GM18867 (cell line): Measurements from ENCODE around the gene ERP29.
"Not testable (repeated sequence)": the region's sequence is repeated elsewhere in the genome, so short reads cannot be mapped to it uniquely, and the experiment has no call there.

Experiments
- ATAC-seq: cut with Tn5 transposase; IDR thresholded peaks from one replicate; pipeline ENCODE4 v1.9.1; 2021; ENCODE audit warnings: mild to moderate bottlenecking, moderate library complexity; ENCODE audit not compliant: unreplicated experiment

The ERP29 gene

DNA sequence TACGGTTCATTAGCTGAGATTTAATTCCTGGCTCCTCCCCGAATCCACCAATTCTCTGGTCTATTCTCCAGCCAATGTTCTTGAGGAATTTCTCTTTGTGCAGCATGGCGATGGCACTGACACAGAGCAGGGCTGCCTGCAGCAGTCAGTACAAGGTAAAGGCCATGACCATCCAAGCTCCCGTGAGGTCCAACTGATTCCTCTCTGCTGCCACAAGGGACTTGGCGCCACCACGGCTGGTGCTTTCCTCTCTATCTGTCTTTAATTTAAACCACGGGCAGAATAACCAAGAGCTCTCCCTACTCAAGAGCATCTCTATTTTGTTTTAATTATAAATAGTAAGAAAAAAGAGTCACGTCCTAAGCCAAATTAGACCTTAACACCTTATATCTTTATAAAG lies 12.4 kb upstream of the ERP29 start:
- ATAC-seq = no peak

- no peak for ATAC-seq
These were observed 11.7 kb upstream of the ERP29 start for GRCh38 chr12:112001576-112001975.

DNA sequence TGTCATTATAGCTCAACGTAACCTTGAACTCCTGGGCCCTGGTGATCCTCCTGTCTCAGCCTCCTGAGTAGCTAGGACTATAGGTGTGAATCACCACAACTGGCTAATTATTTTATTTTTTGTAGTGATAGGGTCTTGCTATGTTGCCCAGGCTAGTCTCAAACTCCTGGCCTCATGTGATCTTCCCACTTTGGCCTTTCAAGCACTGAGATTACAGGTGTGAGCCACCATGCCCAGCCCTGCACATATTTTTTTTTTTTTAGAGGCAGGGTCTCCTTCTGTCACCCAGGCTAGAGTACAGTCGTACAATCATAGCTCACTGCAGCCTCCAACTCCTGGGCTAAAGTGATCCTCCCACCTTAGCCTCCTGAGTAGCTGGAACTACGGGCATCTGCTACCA lies 9.2 kb upstream of the ERP29 start:
- ATAC-seq = no peak

DNA sequence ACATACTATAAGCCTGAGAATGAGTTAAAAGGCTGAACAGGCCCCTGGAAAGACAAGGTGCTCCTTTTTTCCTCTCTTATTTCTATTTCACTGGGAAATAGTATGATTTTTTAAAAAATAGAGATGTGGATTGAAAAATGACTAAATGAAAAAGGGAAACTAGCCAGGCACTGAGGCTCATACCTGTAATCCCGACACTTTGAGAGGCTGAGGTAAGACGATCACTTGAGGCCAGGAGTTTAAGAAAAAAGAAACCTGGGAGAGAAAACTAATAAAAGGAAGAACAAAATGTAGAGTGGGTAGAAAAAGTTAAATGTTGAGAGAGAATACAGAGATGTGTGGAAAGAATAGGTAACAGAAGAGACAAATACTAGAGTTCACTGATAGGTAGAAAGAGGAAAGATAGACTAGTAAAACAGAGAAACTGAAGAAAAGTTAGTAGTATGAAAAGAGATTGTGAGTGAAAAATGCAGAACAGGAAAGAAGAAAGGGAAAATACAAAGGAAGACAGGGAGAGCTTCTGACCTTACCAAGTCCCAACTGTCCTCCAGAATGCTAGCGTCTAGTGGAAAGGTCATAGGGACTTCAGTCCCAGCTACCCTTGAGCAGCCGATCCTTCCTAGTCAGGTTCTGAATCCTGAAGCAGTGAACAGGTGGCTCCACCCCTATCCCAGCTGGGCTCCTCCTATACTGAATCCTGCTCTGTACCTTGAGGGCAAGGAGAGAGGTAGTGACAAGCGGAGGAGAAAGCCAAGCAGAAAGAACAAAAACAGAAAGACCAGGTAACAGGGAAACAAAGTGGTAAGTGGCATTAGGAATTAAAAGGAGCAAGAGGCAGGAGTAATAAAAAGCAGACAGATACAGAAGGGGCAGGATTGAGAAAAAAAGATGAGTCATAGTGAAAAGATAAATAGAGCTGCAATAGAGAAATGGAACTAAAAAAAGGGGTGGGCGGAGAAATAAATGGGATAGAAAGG lies 7.5 kb upstream of the ERP29 start:
- ATAC-seq = no peak

DNA sequence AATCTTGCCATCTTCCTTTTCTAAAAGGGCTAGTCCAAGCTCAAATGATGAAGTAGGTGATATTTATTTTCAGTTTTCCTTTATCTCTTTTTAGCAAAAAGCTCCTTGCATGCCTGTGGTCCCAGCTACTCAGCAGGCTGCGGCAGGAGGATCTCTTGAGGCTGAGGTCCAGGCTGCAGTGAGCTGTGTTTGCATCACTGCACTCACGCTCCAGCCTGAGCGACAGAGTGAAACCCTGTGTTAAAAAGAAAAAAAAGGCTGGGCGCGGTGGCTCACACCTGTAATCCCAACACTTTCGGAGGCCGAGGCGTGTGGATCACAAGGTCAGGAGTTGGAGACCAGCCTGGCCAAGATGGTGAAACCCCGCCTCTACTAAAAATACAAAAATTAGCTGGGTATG lies 5.3 kb upstream of the ERP29 start:
- ATAC-seq = no peak

DNA sequence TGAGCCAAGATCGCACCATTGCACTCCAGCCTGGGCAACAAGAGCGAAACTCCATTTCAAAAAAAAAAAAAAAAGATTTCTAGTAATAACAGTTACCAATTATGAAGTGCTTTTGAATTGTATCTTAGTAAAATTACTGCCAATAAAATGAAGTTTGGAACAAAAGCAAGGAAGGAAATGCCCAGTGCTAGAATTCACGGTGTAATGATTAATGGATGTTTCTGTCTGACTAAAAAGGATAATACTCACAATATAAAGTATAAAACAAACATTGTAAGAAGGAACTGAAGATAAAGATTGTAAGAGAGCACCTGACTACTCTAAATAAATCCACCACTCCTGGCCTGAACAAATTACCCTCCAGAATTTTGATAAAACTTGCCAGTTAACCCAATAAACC lies 4.3 kb upstream of the ERP29 start:
- ATAC-seq = no peak

DNA sequence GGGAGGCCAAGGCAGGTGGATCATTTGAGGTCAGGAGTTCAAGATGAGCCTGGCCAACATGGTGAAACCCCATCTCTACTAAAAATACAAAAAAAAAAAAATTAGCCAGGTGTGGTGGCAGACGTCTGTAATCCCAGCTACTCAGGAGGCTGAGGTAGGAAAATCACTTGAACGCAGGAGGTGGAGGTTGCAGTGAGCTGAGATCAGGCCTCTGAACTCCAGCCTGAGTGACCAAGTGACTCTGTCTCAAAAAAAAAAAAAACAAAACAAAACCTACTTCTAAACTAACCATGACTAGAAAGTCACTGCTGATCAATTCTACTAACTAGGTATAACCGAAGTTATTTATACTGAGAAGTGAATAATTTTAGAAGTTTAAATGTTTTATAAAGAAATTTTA lies 3.6 kb upstream of the ERP29 start:
- not testable (repeated sequence) for ATAC-seq

- no peak for ATAC-seq
These were observed 2.5 kb upstream of the ERP29 start for GRCh38 chr12:112010415-112011344.

- ATAC-seq = no peak
These were observed 1.5 kb upstream of the ERP29 start for GRCh38 chr12:112011685-112012084.

DNA sequence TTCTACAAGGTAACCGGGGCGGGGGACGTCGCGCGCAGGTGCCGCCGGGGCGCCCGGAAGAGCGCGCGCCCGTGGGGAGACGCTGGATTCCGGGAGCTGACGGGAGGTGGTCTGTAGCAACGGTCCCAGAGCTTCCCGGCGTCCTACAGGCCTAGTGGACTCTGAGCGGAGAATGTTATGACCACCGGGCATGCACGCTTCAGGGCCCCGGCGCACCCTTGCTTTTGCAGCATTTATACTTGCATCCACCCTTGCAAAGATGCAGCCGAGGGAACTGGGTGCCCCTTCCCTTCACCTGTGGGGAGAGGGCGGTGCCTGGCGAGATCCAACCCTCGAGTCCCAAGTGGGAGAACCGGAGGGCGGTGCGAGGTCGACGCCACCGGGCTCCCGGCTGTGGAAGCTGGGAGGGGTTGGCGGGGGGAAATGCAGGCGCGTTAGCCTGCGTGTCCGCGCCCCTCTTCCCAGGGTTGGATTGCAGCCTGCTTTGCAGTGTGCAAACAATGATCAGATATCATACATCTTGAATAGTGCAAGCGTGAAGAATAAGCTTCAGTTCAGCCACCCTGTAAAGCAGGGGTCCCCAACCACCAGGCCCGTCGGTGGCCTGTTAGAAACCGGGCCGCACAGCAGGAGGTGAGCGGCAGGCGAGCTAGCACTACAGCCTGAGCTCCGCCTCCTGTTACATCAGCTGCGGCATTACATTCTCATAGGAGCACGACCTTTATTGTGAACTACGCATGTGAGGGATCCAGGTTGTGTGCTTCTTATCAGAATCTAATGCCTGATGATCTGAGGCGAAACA lies 576 bp downstream of the ERP29 start:
- peak; percentile 24 for ATAC-seq

DNA sequence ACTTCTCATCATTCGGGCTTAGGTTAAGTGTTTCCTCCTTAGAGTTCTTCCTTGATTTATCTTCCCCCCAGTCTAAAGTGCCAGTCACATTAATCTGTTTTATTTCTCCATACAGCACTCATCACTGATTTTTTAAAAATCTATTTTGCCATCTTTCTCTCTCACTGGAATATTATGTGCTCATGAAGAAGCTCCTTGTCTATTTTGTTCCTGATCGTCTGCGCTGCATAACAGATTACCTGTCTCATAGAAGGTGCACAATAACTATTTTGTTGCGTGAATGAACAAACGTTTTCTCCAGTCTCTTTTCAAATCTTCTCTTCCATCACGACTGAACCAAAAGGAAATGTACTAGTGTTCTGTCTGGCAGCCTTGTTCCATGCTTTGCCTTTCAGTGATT lies 2.7 kb downstream of the ERP29 start:
- ATAC-seq = no peak

- no peak for ATAC-seq
These were observed 3.8 kb downstream of the ERP29 start for GRCh38 chr12:112017041-112017440.

DNA sequence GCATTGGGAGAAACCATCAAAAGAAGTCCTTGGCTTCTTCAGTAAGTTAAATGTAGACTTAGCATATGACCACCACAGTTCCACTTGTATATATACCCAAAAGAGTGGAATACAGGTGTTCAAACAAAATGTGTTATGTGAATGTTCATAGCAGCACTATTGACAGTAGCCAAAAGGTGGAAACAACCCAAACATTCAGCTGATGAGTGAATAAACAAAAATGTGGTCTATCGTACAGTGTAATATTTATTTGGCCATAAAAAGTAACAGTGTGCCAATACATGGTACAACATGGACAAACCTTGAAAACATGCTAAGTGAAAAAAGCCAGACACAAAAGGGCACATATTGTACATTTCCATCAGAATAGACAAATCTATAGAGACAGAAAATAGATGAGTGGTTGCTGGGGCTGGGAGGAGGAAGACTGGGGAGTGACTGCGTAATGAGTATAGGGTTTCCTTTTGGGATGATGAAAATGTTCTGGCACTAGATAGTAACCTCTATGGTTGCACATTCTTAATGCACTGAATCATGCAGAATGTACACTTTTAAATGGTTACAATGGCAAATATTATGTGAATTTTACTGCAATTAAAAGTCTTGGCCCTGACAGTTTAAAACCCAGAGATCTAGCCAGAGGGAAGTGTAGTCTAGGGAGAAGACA lies 5.5 kb downstream of the ERP29 start:
- ATAC-seq = no peak

GRCh38 chr12:112020947-112021457 lies 7.8 kb downstream of the ERP29 start:
- no peak for ATAC-seq

- no peak for ATAC-seq
These were observed 9.2 kb downstream of the ERP29 start for GRCh38 chr12:112022241-112023016.

DNA sequence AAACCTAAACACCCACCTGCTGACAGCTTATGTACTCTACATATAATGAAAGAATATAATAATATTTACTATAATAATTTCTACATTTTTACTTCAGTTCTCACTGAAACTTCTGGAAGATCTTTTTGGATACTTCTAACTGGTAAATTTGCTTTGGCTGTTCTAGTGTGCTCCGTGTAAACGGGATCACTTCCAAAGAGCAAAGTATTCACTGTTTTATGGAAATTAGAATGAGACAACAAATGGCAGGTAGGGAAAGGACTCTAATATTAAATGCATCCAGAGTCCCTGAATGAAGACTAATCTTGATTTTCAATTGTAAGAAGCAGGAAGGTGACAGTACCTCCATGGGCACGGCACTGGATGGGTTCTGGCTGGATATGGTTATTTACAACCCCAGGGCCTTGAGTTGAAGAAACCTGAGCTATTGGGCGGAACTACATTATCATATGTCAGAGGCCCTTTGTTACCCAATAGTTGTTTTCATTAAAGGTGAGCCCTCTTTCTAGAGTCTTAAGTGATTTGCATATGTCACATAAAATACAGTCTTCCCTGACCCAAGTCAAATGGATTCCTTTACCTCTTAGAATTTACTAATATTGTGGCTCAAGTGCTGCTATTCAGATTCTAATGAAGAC lies 10.7 kb downstream of the ERP29 start:
- ATAC-seq = no peak

DNA sequence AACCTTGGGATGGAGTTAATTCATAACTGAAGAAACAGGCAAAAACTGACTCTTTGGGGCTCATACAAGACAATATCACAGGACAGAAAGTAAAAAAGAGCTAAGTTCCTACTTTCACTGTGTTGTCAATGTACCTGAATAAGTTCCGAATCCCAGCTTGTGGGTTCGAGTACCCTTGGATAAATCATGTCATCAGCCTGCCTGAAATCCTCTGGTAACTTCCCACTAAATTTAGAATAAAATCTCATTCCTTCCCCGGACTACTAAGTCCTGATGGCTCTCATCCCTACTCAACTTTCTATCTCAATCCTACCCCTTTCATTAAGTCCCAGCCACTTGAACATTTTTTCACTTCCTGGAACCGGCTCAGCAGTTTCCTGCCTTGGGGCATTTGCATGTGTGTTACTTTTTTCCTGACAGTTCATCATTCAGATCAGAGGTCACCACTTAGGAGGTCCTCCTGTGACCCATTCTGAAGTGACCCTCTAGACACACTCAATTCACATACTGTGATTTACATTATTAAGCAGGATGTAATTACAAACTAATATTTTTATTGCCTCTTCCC lies 12.7 kb downstream of the ERP29 start:
- no peak for ATAC-seq

- no peak for ATAC-seq
These were observed 16.1 kb downstream of the ERP29 start for GRCh38 chr12:112029301-112029700.

- ATAC-seq = no peak
These were observed 18.2 kb downstream of the ERP29 start for GRCh38 chr12:112031472-112031871.
